GM21528 (cell line): ENCODE measurements around the gene C3orf18.
A peak's percentile ranks its signal among the peaks of the same experiment; 100 is the strongest.

ENCODE experiments used
- ATAC-seq: cut with Tn5 transposase; IDR thresholded peaks from one replicate; pipeline ENCODE4 v1.9.1; 2021; ENCODE audit warnings: mild to moderate bottlenecking, moderate library complexity; ENCODE audit not compliant: unreplicated experiment, low FRiP score

The C3orf18 gene

GRCh38 chr3:50581459-50581842 lies 13.9 kb upstream of the C3orf18 start:
- ATAC-seq: no peak

GRCh38 chr3:50580683-50581458 lies 13.3 kb upstream of the C3orf18 start:
- no peak for ATAC-seq

DNA sequence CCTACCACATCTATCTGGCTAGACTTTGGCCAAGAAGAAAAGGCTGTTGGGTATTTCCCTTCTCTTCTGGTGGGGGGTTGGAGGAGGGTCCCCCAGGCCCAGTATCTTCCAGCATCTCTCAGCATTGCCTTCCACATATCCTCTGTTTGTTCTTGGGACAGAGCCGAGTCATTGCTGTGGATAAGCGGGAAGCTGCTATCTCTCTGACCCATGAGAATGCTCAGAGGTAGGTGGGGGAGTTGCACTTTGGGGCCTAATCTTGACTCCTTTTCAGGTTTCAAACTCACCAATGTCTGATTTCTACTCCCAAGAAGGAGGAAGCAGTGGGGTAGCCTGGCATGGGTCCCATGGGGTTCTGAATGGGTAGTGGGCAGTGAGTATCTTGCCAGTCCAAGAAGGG lies 9.8 kb upstream of the C3orf18 start:
- ATAC-seq: no peak

- ATAC-seq: no peak
These were observed 7.8 kb upstream of the C3orf18 start for GRCh38 chr3:50575372-50575771.

- no peak for ATAC-seq
These were observed 6.9 kb upstream of the C3orf18 start for GRCh38 chr3:50574444-50574831.

- no peak for ATAC-seq
These were observed 6.3 kb upstream of the C3orf18 start for GRCh38 chr3:50573566-50574443.

DNA sequence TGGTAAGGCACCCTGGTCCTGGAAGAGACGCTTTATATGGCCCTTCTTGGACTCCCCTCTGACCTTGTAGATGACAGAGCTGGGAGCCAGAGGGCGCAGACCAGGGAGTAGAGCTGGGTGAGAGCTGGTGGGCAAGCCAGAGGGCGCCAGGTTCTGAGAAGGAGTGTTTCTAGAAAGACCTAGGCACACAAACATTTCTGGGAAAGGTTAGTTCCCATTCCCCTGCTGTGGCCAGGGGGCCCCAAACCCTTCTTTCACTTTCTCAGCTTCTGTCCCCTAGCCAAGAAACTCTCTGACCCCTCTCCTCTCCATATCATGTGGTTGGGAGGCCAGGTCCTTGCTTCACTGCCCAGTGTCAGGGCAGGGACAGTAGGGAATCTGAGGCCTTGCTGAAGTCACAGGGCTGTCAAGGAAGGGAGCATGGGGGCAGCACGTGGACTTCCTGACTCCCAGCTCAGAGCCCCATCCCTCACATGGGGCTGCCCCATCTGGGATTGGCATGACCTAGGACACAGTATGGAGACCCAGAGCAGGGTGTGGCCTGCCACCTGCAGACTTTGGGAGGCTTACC lies 5.3 kb upstream of the C3orf18 start:
- ATAC-seq: no peak

- ATAC-seq: no peak
These were observed 4.6 kb upstream of the C3orf18 start for GRCh38 chr3:50572158-50572557.

DNA sequence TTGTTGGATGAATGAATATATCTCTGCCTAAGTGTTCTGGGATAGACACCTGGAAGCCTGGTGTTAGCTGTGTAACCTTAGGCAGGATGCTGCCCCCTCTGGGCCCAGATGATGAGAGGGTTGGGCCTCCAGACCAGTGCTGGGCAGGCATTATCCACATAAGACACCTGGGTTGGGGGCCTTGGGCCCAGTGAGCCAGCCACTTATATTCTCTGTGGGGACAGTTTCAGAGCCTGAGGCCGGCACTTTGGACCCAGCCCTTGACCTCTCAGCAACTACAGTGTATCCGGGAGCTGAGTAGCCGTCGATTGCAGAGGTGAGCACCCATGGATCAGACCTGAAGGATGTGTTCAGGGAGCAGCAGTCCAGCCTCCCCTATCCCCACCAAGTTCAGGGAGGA lies 3.9 kb upstream of the C3orf18 start:
- no peak for ATAC-seq

- ATAC-seq: no peak
These were observed 3.1 kb upstream of the C3orf18 start for GRCh38 chr3:50570508-50571279.

- ATAC-seq: peak; percentile 70
These were observed 1.6 kb upstream of the C3orf18 start, which contains the start of gene HEMK1 for GRCh38 chr3:50568947-50569749. HEMK1 (plus strand) TSS chr3:50569522; CDS start chr3:50571105, 1,583 bp downstream.

DNA sequence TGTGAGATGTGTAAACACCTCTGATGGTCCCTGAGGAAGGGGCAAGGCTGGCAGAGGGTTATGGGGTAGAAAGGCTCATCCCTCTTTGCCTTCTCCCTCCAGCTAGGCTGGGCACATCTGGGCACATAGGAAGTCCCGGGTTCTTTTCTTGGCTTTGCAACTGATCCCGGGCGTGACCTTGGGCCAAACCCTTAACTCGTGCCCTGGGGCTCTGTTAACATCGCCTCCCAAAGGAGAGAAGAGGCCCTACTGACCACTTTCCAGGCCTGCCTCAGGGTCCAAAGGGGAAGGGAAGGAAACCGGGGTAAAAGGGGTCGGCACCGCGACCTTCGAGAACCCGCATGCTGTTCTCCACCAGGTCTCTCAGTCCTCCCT lies 549 bp downstream of the C3orf18 start:
- no peak for ATAC-seq

DNA sequence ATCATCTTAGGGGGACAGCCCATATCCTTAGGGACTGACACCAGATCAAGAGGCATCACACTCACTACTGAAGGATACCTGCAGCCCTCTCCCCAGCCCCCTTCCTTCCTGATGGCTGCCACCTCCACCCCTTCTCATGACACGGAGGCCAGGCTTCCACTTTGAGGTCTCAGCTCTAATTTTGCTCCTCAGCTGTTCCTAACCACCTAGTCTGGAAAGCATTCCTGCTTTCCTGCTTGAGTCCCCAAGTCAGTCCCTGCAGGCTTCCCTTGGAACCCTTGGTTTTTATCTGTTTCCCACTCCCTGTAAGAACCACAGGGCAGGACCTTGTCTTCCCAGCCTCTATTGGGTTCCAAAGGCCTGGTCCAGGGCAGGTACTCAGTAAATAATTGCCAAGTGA lies 3.2 kb downstream of the C3orf18 start:
- no peak for ATAC-seq

DNA sequence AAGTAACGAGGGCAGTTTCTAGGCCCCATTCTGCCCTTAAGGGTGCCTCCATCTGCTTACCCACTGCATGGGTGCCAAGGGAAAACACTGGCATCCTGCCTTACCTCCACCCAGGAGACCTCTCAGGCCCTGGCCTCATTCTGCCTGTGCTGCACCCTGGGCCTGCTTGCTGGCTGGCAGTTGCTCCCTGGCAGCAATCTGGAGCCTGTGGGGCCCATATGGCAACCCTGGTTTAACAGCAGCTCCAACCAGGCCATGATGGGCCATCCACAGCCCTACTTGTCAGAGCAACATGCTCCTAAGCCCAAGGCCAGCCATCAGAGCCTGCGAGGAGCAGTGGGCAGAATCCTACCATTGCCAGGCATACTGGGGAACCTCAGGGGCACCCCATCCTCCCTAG lies 3.7 kb downstream of the C3orf18 start:
- no peak for ATAC-seq

- no peak for ATAC-seq
These were observed 4.7 kb downstream of the C3orf18 start for GRCh38 chr3:50562861-50563260.

DNA sequence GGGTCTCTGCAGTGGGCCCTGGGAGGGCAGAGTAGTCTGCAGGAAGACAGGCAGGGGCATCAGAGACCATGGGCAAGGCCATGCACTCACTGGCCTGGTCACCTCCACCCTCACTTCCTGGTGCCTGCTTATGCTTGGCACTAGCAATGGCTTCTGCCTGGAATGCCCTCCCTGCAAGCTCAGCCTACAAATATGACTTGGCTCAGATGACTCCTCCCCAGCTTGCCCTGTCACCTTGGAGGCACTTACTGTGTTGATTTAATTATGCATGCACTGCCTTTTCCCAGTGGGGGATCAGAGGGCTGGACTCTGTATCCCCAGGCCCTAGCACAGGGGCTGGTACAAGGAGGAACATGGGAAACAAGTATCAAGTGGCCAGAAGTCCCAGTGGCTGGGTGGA lies 7.8 kb downstream of the C3orf18 start:
- ATAC-seq: no peak

GRCh38 chr3:50557915-50558314 lies 9.6 kb downstream of the C3orf18 start:
- ATAC-seq: no peak

GRCh38 chr3:50557106-50557505 lies 10.4 kb downstream of the C3orf18 start:
- ATAC-seq: no peak

GRCh38 chr3:50554553-50554952 lies 13.0 kb downstream of the C3orf18 start:
- no peak for ATAC-seq

GRCh38 chr3:50552598-50552997 lies 14.9 kb downstream of the C3orf18 start:
- ATAC-seq: no peak
